Measurements from ENCODE around the gene CSGALNACT2. TPM values are rescaled to one million over a fixed set of nuclear protein-coding genes. Genes with fewer than 3 reads are reported as not detected.

CSGALNACT2 gene
- total RNA-seq, 1 experiment from 2014 or later: 6.4 TPM

- H3K27ac Mint-ChIP-seq (ENCODE audit: unreplicated experiment): no peak overlapping the region
- no peaks in the 10 kb centered on the region for H3K4me1 Mint-ChIP-seq (ENCODE audit: low read depth, unreplicated experiment)
- ChIA-PET POLR2A (no interaction called here), CTCF (interaction anchor here (1.4 kb wide), 1 partner anchor 27 kb away, joined by 3 read pairs; no protein-coding TSS in a partner anchor)
- no peak for TF ChIP-seq CTCF (IDR thresholded peaks at IDR 0.05; ENCODE audit: insufficient read depth in 1 of 2, low read depth in 1 of 2, low read length in 1 of 2, severe bottlenecking in 1 of 2, unreplicated experiment in 1 of 2)
- no peaks in the 10 kb centered on the region for H3K9me3 Mint-ChIP-seq (ENCODE audit: unreplicated experiment)
- intact Hi-C loops (cut with micrococcal nuclease; ENCODE audit: unreplicated experiment): no loop called here
- no peaks in the 10 kb centered on the region for H3K36me3 ChIP-seq (ENCODE audit: control insufficient read depth, insufficient read depth, low read length)
- no peaks in the 10 kb centered on the region for H3K36me3 Mint-ChIP-seq (ENCODE audit: insufficient read depth, unreplicated experiment)
- no peaks in the 10 kb centered on the region for H3K27me3 Mint-ChIP-seq (ENCODE audit: insufficient read depth, unreplicated experiment)
- no peak for DNase-seq
- H3K27me3 ChIP-seq (replicated peaks; ENCODE audit: control insufficient read depth, insufficient read depth, low read length): no peaks in the 10 kb centered on the region
- H3K4me3 Mint-ChIP-seq (ENCODE audit: unreplicated experiment): no peak overlapping the region
- H3K4me3 ChIP-seq (ENCODE audit: low read depth, low read length): no peak overlapping the region
- BruUV-seq (replicated peaks): no TSS peak
- H3K4me1 ChIP-seq: no peaks in the 10 kb centered on the region
- no peaks in the 10 kb centered on the region for H3K9me3 ChIP-seq
These were observed 56.0 kb downstream of the CSGALNACT2 start for GRCh38 chr10:43194266-43194665.

GRCh38 chr10:43194859-43195258 lies 56.6 kb downstream of the CSGALNACT2 start:
- Mint-ChIP-seq H3K27ac (ENCODE audit: unreplicated experiment) (no peak overlapping the region), H3K27me3 (ENCODE audit: insufficient read depth, unreplicated experiment) (no peaks in the 10 kb centered on the region), H3K4me1 (ENCODE audit: low read depth, unreplicated experiment) (no peaks in the 10 kb centered on the region), H3K4me3 (ENCODE audit: unreplicated experiment) (no peak overlapping the region), H3K36me3 (ENCODE audit: insufficient read depth, unreplicated experiment) (no peaks in the 10 kb centered on the region), H3K9me3 (ENCODE audit: unreplicated experiment) (no peaks in the 10 kb centered on the region)
- H3K4me3 ChIP-seq (ENCODE audit: low read depth, low read length): no peak overlapping the region
- no peak for TF ChIP-seq CTCF (IDR thresholded peaks at IDR 0.05; ENCODE audit: insufficient read depth in 1 of 2, low read depth in 1 of 2, low read length in 1 of 2, severe bottlenecking in 1 of 2, unreplicated experiment in 1 of 2)
- H3K27me3 ChIP-seq (replicated peaks; ENCODE audit: control insufficient read depth, insufficient read depth, low read length): no peaks in the 10 kb centered on the region
- ChIA-PET POLR2A (no interaction called here), CTCF (no interaction called here)
- H3K4me1 ChIP-seq: no peaks in the 10 kb centered on the region
- intact Hi-C loops (cut with micrococcal nuclease; ENCODE audit: unreplicated experiment): no loop called here
- no peaks in the 10 kb centered on the region for H3K36me3 ChIP-seq (ENCODE audit: control insufficient read depth, insufficient read depth, low read length)
- BruUV-seq (replicated peaks): no TSS peak
- no peak for DNase-seq
- H3K9me3 ChIP-seq: no peaks in the 10 kb centered on the region

GRCh38 chr10:43195557-43195956 lies 57.3 kb downstream of the CSGALNACT2 start:
- ChIA-PET POLR2A (no interaction called here), CTCF (no interaction called here)
- H3K36me3 Mint-ChIP-seq (ENCODE audit: insufficient read depth, unreplicated experiment): no peaks in the 10 kb centered on the region
- intact Hi-C loops (cut with micrococcal nuclease; ENCODE audit: unreplicated experiment): no loop called here
- H3K9me3 Mint-ChIP-seq (ENCODE audit: unreplicated experiment): no peaks in the 10 kb centered on the region
- Histone ChIP-seq H3K27me3 (replicated peaks; ENCODE audit: control insufficient read depth, insufficient read depth, low read length) (no peaks in the 10 kb centered on the region), H3K4me3 (ENCODE audit: low read depth, low read length) (no peak overlapping the region), H3K9me3 (no peaks in the 10 kb centered on the region), H3K4me1 (no peaks in the 10 kb centered on the region), H3K36me3 (ENCODE audit: control insufficient read depth, insufficient read depth, low read length) (no peaks in the 10 kb centered on the region)
- no peak overlapping the region for H3K27ac Mint-ChIP-seq (ENCODE audit: unreplicated experiment)
- H3K4me3 Mint-ChIP-seq (ENCODE audit: unreplicated experiment): no peak overlapping the region
- H3K4me1 Mint-ChIP-seq (ENCODE audit: low read depth, unreplicated experiment): no peaks in the 10 kb centered on the region
- TF ChIP-seq CTCF (IDR thresholded peaks at IDR 0.05; ENCODE audit: insufficient read depth in 1 of 2, low read depth in 1 of 2, low read length in 1 of 2, severe bottlenecking in 1 of 2, unreplicated experiment in 1 of 2): no peak
- no TSS peak for BruUV-seq (replicated peaks)
- no peak for DNase-seq
- H3K27me3 Mint-ChIP-seq (ENCODE audit: insufficient read depth, unreplicated experiment): no peaks in the 10 kb centered on the region
